HUES48 (cell line): Measurements from ENCODE around the gene ANXA2R.

Source experiments
- H3K27ac ChIP-seq: one replicate; pipeline ENCODE4 v1.7.0; 2013; ENCODE audit warnings: low read depth, low read length, inconsistent platforms
- H3K27me3 ChIP-seq: 2 replicates; pipeline ENCODE4 v1.6.1; 2013; ENCODE audit warnings: mild to moderate bottlenecking, low read length; ENCODE audit not compliant: control insufficient read depth, insufficient read depth
- H3K36me3 ChIP-seq: 2 replicates; pipeline ENCODE4 v1.6.1; 2013; ENCODE audit warnings: low read length; ENCODE audit not compliant: control insufficient read depth, insufficient read depth
- H3K4me1 ChIP-seq: 2 replicates; pipeline ENCODE4 v1.6.1; 2013; ENCODE audit warnings: mild to moderate bottlenecking, low read length; ENCODE audit not compliant: control insufficient read depth, insufficient read depth
- H3K4me3 ChIP-seq: 2 replicates; pipeline ENCODE4 v1.5.1; 2013; ENCODE audit warnings: mild to moderate bottlenecking, low read depth, low read length
- H3K9ac ChIP-seq: 2 replicates; pipeline ENCODE4 v1.6.1; 2013; ENCODE audit warnings: mild to moderate bottlenecking, low read depth, low read length, moderate library complexity
- H3K9me3 ChIP-seq: 2 replicates; pipeline ENCODE4 v1.6.1; 2013; ENCODE audit warnings: low read length; ENCODE audit not compliant: control insufficient read depth, insufficient read depth

ANXA2R gene

GRCh38 chr5:43010935-43011315 is 29.2 kb downstream of the ANXA2R start:
- Histone ChIP-seq H3K9ac (no peak overlapping the region), H3K36me3 (no peaks in the 10 kb centered on the region), H3K9me3 (no peaks in the 10 kb centered on the region), H3K4me1 (peaks cover 25% of the 10 kb centered on the region), H3K27ac (no peak overlapping the region), H3K27me3 (peaks cover 84% of the 10 kb centered on the region), H3K4me3 (no peak overlapping the region)

- H3K9ac ChIP-seq = 0 out of 2 replicates have a peak overlapping the region, but pooled peaks have one; percentile 40
These were observed 31.6 kb downstream of the ANXA2R start for GRCh38 chr5:43008363-43009153.

GRCh38 chr5:43007911-43008362 is 32.2 kb downstream of the ANXA2R start:
- Histone ChIP-seq H3K27ac (no peak overlapping the region), H3K4me1 (peaks cover 12% of the 10 kb centered on the region), H3K27me3 (peaks cover 76% of the 10 kb centered on the region), H3K9me3 (no peaks in the 10 kb centered on the region), H3K4me3 (peak overlapping the region; percentile 69), H3K9ac (0 out of 2 replicates have a peak overlapping the region, but pooled peaks have one; percentile 40), H3K36me3 (no peaks in the 10 kb centered on the region)

More at GRCh38 chr5:43008363-43009153, 31.6 kb downstream of the ANXA2R start:
- H3K27ac ChIP-seq = no peak overlapping the region
- H3K27me3 ChIP-seq = peaks cover 78% of the 10 kb centered on the region
- H3K4me3 ChIP-seq = peak overlapping the region; percentile 69
- no peaks in the 10 kb centered on the region for H3K9me3 ChIP-seq
- no peaks in the 10 kb centered on the region for H3K36me3 ChIP-seq
- peaks cover 12% of the 10 kb centered on the region for H3K4me1 ChIP-seq

- H3K9ac ChIP-seq = peak overlapping the region; percentile 43; the same call in 1 of the 2 replicates
- no peaks in the 10 kb centered on the region for H3K9me3 ChIP-seq
- peaks cover 12% of the 10 kb centered on the region for H3K4me1 ChIP-seq
- H3K36me3 ChIP-seq = no peaks in the 10 kb centered on the region
- H3K4me3 ChIP-seq = peak overlapping the region; percentile 69
- H3K27me3 ChIP-seq = peaks cover 79% of the 10 kb centered on the region
- H3K27ac ChIP-seq = no peak overlapping the region
These were observed 32.7 kb downstream of the ANXA2R start for GRCh38 chr5:43007246-43007910.

GRCh38 chr5:43006424-43007202 is 33.5 kb downstream of the ANXA2R start:
- H3K27me3 ChIP-seq = peaks cover 79% of the 10 kb centered on the region
- no peak overlapping the region for H3K9ac ChIP-seq
- H3K27ac ChIP-seq = no peak overlapping the region
- peaks cover 12% of the 10 kb centered on the region for H3K4me1 ChIP-seq
- no peak overlapping the region for H3K4me3 ChIP-seq
- no peaks in the 10 kb centered on the region for H3K36me3 ChIP-seq
- no peaks in the 10 kb centered on the region for H3K9me3 ChIP-seq

- Histone ChIP-seq H3K9me3 (no peaks in the 10 kb centered on the region), H3K4me1 (peaks cover 15% of the 10 kb centered on the region), H3K9ac (no peak overlapping the region), H3K27ac (no peak overlapping the region), H3K4me3 (no peak overlapping the region), H3K36me3 (no peaks in the 10 kb centered on the region), H3K27me3 (peaks cover 79% of the 10 kb centered on the region)
These were observed 35.1 kb downstream of the ANXA2R start for GRCh38 chr5:43005031-43005430.

GRCh38 chr5:43001748-43002147 is 38.4 kb downstream of the ANXA2R start:
- Histone ChIP-seq H3K4me1 (peaks cover 5% of the 10 kb centered on the region), H3K4me3 (no peak overlapping the region), H3K9ac (no peak overlapping the region), H3K27ac (no peak overlapping the region), H3K36me3 (no peaks in the 10 kb centered on the region), H3K27me3 (peaks cover 90% of the 10 kb centered on the region), H3K9me3 (no peaks in the 10 kb centered on the region)

- H3K9ac ChIP-seq = no peak overlapping the region
- peak overlapping the region; percentile 52 for H3K4me3 ChIP-seq
- no peak overlapping the region for H3K27ac ChIP-seq
- H3K36me3 ChIP-seq = no peaks in the 10 kb centered on the region
- H3K27me3 ChIP-seq = peaks cover 90% of the 10 kb centered on the region
- no peaks in the 10 kb centered on the region for H3K9me3 ChIP-seq
- peaks cover 5% of the 10 kb centered on the region for H3K4me1 ChIP-seq
These were observed 39.2 kb downstream of the ANXA2R start for GRCh38 chr5:43000914-43001313.

- Histone ChIP-seq H3K27ac (no peak overlapping the region), H3K9ac (no peak overlapping the region), H3K36me3 (no peaks in the 10 kb centered on the region), H3K4me3 (peak overlapping the region; percentile 52), H3K9me3 (no peaks in the 10 kb centered on the region), H3K27me3 (peaks cover 94% of the 10 kb centered on the region), H3K4me1 (peaks cover 5% of the 10 kb centered on the region)
These were observed 39.8 kb downstream of the ANXA2R start for GRCh38 chr5:43000111-43000840.

GRCh38 chr5:42995360-42995751 is 44.8 kb downstream of the ANXA2R start:
- peaks cover 100% of the 10 kb centered on the region for H3K27me3 ChIP-seq
- H3K4me1 ChIP-seq = peaks cover 9% of the 10 kb centered on the region
- H3K27ac ChIP-seq = no peak overlapping the region
- H3K4me3 ChIP-seq = no peak overlapping the region
- H3K9me3 ChIP-seq = no peaks in the 10 kb centered on the region
- H3K9ac ChIP-seq = no peak overlapping the region
- no peaks in the 10 kb centered on the region for H3K36me3 ChIP-seq
